Left renal pelvis (tissue), 4 donors: ENCODE data around the gene LRRC25. TPM values are rescaled to one million over a fixed set of nuclear protein-coding genes. Genes with fewer than 3 reads are reported as not detected.

Experiments used
- DNase-seq, 4 donors: peaks; one replicate each; pipeline ENCODE4 v3.0.0-alpha.2; 2013; ENCODE audit warnings: low read depth in 4 of 4, low spot score in 3 of 4
- polyA plus RNA-seq, 4 donors: library from polyadenylated mRNA; unstranded; fragments of 120-200 nt; gene quantifications; one replicate each; pipeline ENCODE4 v1.2.1, GENCODE V29; 2013; ENCODE audit not compliant: insufficient read length in 4 of 4

LRRC25 gene
- polyA plus RNA-seq = 1 to 10 TPM in 2 of 4 donors, under 1 TPM in 2; 0.78 to 1.6 (median 1.1) TPM

DNA sequence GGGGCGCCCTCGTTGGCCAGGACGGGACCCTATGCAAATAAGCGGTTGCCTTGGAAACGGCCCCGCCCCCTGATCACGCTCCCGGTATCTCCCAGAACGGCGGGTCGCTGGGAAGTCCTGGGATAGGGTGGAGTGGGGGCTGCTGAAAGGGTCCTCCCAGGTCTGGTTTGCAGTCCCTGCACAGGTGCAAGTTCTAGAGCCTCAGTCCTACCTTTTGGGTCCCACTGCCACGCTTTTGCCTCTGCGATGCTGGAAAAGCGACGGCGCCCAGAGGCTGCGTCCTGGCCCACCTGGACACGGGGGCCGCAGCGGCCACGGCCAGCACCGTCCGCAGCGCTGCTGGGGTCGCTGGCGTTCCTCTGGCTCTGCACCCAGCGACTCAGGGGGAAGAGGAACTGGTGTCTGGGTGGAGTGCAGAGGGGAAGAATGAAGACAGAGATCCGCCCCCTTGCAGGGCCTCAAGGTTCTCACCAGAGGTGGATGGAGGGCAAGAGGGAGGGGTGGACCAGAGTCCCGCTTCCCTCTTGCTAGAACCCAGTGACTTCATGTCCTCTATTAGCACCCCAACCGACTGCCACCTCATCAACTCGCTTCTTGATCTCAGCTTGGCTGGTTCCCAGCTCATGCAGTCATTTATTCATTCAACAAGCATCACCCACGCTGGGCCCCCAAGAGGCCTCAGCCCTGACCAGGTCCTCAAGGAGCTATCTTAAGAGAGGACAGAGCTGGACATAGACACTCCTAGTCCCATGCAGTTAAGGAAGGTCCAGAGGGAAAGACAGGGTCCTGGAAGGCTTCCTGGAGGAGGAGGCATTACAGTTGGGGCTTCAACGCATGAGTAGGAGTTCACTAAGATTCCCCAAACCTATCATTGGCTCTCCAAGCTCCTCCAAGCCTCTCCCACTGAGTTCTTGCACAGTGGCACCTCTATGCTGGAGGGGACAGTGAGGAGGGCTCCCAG lies at the start of gene LRRC25:
LRRC25 (minus strand) TSS at position 381 of the 961 bp plus-strand sequence. CDS start 659 bp downstream, outside the sequence.
- no peak for DNase-seq

DNA sequence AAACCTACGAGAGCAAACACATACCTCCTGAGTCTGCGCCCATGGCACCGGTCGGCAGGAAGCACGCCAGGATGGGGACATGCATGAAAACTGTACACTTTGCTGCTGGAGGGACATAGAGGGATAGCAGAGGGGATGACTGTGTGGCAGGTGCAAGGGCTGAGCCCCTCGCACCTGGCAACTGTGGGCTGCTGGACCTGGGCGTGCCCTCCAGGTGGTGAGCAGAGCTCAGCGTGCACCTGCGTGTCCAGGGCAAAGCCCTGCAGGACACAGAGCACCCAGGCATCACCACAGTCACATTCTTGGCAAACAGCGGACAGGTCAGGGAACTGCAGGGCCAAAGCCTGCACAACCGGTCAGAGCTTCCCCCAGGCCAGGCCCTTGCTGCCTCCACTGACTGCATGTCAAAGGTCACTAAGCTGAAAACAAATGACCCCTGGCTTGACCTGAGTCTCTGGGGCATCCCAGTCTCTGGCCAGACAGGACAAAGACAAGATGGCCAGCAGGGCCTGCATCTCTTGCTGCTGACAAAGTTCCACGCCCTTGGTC lies 49.5 kb upstream of the LRRC25 start:
- DNase-seq = no peak

DNA sequence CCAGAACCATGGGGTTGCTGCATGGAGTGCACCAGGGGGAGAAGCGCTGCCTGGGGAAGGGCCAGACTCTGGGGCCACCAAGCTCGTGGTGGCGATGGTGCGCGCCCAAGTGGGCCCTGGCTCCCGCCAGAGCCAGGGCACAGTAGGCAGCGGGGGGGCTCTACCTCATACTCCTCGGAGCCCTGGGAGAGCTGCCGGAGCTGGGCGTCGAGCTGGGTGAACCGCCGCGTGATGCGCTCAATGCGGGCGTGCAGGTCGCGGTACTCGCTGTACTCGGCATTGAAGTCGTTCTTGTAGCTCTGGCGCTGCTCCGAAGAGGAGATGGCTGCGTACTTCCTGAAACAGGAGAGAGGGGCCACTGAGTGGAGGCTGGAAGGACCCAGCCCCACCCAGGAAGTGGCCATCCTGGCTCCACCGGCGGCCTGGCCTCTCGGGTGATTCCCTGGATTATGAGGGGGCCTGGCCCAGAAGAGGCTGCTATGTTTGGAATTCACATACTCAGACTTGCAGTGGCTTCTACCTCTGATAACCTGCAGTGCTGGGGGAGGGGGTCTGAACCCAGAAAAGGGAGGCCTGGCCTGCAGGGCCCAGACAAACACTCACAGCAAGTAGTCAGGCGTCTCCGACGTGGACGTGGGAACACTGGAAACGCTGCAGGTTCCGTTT lies 48.9 kb upstream of the LRRC25 start:
- DNase-seq = no peak

DNA sequence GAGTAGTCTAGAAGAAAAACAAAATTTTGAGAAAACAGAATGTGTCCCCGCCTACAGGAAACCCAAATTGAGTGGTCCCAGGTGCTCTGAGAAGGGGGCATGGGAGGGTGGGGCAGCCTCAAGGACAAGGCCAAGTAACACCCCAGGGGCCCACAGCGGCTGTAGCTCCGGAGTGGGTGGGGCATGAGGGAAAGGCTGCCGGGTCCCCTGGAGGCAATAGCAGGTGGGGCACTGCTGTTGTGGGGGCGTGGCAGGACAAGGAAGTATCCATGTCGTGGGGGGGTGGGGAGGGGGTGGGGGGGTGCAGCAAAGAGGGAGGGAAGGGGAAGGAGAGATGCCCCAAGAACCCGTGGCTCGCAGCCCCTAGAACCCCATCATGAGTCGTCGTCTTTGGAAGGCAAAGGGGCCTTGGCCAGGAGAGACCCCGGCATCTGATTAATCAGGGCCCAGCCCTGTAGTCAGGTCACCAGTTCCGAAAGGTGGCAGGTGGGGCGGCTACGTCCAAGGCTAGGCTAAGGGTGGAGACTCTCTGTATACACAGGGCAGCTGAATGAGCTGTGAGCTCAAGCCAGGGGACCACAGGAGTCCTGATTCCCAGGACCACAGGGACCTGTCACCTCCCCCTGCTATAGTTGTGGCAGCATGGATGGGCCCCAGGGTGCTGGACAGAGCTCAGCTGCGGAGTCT lies 48.0 kb upstream of the LRRC25 start:
- no peak for DNase-seq

DNA sequence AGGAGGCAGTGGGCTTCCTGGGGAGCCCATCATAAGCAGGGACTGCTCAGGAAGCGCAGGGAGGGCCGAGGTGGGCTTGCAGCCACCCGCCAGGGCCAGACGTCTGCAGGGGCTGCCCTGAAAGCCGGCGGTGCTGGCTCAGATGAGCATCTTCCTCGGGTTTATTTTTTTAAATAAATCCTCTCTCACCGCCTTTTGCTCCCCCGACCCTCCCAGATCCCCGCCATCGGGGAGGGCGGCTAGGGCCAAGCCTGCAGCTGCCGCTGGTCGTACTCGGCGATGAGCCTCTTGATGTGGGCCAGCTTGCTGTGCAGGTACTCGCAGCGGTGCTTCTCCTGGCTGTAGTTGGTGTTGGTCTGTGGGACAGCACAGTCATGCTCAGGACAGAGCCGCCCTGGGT lies 47.1 kb upstream of the LRRC25 start:
- DNase-seq = no peak

DNA sequence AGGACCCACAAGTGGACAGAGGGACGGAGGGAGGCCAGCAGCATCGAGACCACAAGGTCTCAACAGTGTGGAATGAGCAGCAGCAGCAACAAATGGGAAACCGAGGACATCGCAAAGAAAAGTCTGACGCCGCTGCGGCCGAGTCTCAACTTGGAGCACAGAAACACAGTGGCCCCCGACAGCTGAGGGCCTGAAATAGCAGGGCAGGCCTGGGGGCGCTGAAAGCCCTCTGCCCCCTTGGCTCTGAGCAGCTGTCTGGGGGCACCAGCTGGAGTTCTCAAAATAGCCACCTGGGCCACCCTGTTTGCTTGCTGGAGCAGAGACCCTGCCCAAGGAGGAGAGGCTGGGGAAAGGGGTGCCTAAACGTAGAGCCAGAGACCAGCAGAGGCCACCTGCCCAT lies 46.4 kb upstream of the LRRC25 start:
- DNase-seq = no peak

DNA sequence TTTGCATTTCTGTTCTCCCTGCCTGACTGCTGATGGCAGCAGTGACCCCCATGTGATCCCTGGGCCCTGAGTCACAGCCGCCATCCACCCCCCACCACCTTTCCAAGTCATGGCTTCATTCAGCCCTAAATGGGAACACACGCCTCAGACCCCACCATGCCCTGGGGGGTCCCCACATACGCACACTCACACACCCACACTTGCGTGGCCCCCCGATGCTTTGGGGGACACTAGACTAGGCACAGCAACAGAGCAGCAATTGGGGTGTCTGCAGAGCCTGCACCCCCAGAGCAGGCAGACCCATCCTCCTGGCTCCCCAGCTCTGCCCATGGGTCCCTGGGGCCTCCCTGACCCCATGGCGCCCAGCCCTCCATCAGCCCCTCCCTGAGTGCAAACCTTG lies 46.0 kb upstream of the LRRC25 start:
- no peak for DNase-seq

DNA sequence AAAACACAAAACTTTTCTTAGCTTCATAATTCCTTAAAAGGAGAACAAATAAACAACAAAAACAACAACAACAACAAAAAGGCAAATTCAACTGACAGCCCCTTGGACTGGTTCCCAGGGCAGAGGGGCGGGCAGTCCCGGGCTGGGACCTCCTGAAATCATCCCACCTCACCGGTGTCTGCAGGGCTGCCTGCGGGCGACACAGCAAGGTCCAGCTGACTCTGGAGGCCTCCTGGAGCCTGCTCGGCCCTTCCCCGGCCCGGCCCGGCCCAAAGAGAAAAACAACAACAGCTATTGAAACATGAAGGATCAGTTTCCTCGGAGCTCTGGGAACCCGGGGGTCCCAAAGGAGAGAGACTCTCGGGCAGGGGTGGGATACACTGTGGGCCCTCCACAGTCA lies 45.5 kb upstream of the LRRC25 start:
- no peak for DNase-seq

DNA sequence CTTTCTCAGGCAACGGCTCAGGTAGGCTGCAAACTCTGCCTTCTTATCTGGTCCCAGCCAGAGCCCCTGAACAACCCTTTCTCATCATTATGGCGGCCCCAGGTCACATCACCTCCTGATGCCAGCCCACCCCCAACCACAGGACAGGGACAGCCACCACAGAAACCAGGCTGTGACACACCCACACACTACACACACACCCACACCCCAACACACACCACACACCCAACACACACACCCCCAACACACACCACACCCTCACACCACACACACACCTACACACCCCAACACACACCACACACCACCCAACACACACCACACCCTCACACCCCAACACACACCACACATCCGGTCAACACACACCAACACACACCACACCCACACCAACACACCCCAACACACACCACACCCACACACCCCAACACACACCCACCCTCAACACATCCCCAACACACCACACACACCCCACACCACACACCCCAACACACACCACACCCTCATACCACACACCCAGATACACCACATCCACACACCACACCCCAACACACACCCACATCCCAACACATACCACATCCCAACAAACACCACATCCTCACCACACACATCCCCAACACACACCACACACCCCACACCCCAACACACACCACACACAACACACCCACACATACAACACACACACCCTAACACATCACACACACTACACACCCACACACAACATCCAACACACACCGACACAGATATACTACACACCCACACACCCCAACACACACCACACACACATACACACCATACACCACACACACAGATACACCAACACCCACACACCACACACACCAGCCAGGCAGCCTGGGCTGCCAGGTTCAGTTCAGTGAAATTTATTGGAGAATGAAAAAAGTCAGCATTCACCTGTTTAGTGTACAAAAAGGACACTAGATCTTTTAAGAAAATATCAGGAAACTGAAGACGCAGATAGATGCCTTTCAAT lies 44.7 kb upstream of the LRRC25 start:
- no peak for DNase-seq

DNA sequence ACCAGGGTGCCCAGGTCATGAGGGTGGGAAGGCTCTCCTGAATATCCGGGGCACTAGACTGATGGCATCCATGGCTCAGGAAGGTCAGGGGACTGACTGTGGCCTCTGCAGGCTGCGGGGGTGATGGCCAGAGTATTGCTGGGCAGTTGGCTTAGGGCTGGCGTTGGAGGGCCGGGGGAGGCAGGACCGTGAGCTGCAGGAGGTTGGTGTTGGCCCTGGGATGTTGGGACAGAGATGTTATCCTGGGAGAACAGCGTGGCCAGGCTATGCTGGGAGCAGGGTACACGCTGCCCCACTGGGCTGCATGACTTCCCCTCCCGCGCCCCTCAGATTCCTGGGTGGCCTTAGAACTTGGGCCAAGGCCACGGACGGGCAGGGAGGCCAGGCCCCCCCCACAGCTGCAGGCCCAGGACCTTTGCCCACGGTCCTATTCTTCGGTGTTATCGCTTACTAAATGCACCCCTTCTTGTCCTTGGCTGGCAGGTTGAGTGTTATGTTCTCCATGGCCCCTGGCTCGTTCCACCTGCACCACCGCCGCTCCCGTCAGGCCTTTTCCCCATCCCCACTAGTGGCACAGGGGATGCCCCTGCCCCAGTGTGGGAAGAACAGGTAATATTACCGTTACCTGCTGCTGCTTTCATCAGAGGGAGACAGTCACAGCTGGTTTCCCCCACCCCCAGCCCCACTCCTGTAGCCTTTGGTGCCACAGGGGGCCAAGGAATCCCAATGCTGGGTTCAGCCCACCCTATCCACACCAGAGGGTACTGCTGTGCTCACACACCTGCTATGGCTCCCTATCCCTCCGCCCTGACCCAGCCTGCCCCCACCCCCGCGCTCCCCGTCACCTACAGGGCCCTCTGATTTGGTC lies 43.7 kb upstream of the LRRC25 start:
- DNase-seq = no peak

DNA sequence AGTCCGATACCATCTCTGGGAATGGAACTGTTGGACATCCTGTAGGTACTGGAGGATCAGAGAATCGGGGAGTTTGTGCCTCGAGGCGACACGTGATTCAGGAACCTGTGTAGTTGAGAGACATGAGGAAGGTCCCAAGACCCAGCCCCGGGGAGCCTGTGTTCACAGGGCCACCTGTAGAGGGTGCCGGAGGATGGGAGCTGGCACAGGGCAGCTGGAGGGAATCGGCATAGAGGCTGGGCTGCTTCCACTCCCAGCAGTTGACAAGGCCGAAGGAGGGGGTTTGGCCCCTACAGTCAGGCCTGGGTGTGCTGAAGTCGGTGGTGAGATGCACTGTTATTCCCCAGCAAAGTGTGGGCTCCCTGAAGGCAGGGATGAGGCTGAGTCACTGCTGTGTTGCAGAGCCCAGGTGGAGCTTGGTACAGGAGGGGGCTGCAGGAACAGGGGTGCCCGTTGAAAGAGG lies 43.0 kb upstream of the LRRC25 start:
- DNase-seq = no peak

DNA sequence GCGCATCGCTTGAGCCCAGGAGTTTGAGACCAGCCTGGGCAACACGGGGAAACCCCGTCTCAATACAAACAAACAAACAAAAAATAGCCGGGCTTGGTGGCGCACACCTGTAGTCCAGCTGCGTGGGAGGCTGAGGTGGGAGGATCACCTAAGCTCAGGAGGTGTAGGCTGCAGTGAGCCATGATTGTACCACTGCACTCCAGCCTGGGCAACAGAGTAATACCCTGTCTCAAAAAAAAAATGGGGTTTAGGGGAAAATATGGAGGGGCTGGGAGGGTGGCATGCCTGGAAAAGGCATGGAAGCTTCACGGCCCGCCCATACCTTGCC lies 42.5 kb upstream of the LRRC25 start:
- DNase-seq = no peak

DNA sequence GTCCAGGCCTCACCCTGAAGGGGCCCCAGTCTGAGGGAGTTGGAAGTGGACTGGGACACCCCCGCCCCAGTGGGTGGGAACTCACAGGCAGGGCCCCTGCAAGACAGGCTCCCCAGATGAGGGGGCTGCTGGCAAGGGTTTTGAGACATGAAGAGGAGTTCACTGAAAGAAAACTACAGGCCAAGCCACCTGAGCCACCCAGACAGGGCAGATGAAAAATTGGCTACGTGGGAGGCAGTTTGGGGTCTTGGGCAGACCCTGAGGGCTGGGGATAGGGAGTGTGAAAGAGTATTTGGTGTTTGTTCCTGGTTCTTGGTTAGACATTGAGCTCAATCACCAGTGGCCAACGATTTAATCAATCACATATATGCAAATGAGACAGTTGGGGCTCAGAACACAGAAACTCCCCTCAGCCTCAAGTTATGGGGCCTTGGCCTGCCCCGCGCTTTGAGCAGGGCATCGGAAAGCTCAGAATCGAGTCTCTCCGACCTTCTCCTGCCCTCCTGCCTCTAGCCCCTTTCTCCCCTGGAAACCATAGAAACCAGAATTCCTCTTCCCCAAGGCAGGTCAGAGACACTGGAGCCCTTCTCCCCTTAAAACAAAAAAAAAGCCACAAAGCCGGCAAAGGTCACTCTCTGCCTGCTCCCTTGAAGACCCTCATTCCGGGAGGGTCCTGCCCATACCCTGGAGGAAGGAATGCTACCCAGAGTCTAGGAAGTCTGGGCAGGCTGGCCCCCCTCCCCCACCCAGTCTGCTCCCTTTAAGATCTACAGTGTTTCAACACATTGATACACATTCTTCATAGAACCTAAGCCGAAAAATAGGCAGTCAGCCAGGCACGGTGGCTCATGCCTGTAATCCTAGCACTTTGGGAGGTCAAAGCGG lies 41.8 kb upstream of the LRRC25 start:
- DNase-seq = no peak

DNA sequence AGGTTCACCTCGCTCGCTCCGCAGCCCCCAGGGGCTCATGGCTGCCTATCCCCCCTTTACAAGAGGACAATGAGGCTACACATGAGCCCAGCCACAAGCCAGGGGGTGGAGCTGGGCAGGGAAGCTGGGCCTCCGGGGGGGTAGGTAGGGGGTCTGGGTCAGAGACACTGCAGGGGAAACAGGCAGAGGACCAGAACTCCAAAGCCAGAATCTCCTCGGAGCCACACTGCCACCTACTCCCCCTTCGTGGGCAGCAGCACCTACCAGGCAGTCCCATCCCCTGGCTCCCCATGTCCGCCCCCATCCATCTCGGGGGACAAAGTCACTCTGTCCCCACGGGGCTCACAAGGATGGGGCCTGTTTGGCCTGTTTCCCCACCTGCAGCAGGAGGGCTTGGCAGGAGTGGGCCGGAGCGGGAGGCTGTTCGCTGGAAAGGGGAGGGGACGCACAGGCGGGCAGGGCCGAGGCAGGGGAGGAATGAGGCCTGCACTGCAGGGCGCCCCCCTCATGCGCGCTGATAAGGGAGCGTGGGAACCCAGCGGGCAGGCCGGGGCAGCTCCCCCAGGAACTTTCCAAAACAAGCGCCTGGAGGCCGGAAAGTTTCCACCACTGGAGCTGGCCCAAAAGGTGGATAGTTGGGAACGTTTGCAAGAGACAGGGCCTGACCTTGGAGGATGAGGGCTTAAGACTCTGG lies 41.1 kb upstream of the LRRC25 start:
- DNase-seq = no peak

DNA sequence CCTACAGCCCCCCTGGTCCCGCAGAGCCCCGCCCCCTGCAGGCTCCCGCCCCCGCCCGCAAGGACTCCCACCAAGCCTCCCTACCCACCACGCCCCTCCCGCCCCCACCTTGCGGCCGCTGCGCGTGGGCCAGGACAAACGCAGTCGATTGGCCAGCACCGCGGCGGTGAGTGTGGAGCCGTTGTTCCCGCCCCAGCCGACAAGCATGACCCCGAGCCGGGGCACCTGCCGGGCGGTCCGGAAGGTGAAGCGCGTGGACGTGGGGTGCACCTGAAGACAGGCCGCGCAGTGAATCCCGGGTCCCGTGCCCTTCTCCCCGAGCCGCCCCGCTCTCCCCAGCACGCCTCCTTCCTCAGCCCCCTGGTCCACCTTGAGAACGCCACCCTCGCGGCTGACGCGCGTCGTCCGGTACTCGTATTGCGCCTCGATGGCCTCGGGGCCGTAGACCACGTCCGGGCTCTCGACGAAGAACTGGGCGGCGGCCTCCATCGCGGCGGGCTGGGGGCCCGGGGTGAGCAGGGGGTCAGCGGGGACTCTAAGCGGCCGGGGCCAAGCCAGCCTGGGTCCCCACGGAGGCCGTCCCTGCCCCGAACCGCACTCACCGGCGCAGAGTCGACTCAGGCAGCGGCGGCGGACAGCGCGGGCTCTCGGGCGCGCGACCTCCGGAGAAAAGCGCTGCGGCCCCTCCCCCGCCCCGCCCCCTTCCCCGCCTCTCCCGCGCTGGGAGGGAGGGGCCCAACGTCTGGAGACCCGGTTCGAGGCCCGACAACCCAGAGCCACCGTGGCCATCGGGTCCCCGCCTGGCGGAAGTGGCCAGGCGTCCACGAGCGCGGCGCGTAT lies 40.3 kb upstream of the LRRC25 start, which contains the start of gene ISYNA1:
ISYNA1 (minus strand) TSS at position 643 of the 840 bp plus-strand sequence; CDS start at position 489, 154 bp downstream.
- no peak for DNase-seq
